Mesodermal cell (in vitro differentiated cells): ENCODE measurements around the gene E2F3.

Source experiments
- H3K27ac ChIP-seq: 2 replicates; pipeline ENCODE4 v1.7.0; 2013; ENCODE audit warnings: mild to moderate bottlenecking, low read depth, low read length, moderate library complexity; ENCODE audit not compliant: severe bottlenecking
- H3K36me3 ChIP-seq: 2 replicates; pipeline ENCODE4 v1.7.1; 2013; ENCODE audit warnings: mild to moderate bottlenecking, low read length, moderate library complexity; ENCODE audit not compliant: control insufficient read depth, insufficient read depth
- H3K4me1 ChIP-seq: one replicate; pipeline ENCODE4 v1.7.1; 2013; ENCODE audit warnings: mild to moderate bottlenecking, low read length; ENCODE audit not compliant: insufficient read depth, control insufficient read depth, poor library complexity, severe bottlenecking
- H3K4me3 ChIP-seq: 2 replicates; pipeline ENCODE4 v1.7.0; 2013; ENCODE audit warnings: low read length, control low read depth, mild to moderate bottlenecking; ENCODE audit not compliant: insufficient read depth, poor library complexity, severe bottlenecking; ENCODE audit errors: extremely low read depth
- H3K9me3 ChIP-seq: 2 replicates; pipeline ENCODE4 v1.7.1; 2013; ENCODE audit warnings: mild to moderate bottlenecking, low read length, moderate library complexity; ENCODE audit not compliant: control insufficient read depth
- WGBS, 2 experiments: methylation state at CpG; one replicate each; pipeline ENCODE4 v1.1.5; 2013; ENCODE audit warnings: missing lambda C conversion rate in 2 of 2; ENCODE audit not compliant: insufficient coverage in 2 of 2; 5-methylcytosine and 5-hydroxymethylcytosine counted together

E2F3 gene

DNA sequence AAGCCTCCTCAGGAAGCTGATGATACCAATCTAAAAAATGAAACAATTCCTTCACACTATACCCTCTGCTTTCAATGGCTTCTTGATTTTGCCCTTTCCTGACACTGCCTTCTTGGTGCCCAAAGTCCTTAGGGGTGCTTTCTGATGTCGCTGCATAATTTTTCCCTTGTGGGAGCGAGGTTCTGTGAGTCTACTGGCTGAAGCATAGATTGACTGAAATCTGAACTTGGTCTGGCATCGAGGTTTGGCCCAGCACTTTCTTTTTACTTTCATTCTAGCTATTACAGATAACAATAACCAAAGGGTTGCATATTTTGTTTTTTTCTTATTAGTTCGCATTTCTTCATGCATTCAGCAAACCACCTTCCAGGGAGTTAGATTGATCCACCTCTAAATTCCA lies 65.8 kb downstream of the E2F3 start:
- H3K4me3 ChIP-seq = no peak overlapping the region
- H3K27ac ChIP-seq = no peak overlapping the region
- peaks cover 68% of the 10 kb centered on the region for H3K36me3 ChIP-seq
- H3K9me3 ChIP-seq = no peaks in the 10 kb centered on the region
- H3K4me1 ChIP-seq = no peaks in the 10 kb centered on the region
- 89 to 93% methylated on average over 1 to 4 of the region's 4 CpGs for WGBS, 2 experiments

GRCh38 chr6:20468209-20468608 lies 66.5 kb downstream of the E2F3 start:
- Histone ChIP-seq H3K4me1 (no peaks in the 10 kb centered on the region), H3K36me3 (peaks cover 61% of the 10 kb centered on the region), H3K9me3 (no peaks in the 10 kb centered on the region), H3K4me3 (no peak overlapping the region), H3K27ac (no peak overlapping the region)
- 91 to 100% methylated on average over 4 to 6 of the region's 7 CpGs for WGBS, 2 experiments

GRCh38 chr6:20472748-20473147 lies 71.1 kb downstream of the E2F3 start:
- H3K36me3 ChIP-seq = peaks cover 50% of the 10 kb centered on the region
- no peak overlapping the region for H3K4me3 ChIP-seq
- H3K27ac ChIP-seq = no peak overlapping the region
- 100% methylated on average over 1 to 2 of the region's 3 CpGs for WGBS, 2 experiments
- H3K4me1 ChIP-seq = no peaks in the 10 kb centered on the region
- H3K9me3 ChIP-seq = no peaks in the 10 kb centered on the region

GRCh38 chr6:20473518-20473917 lies 71.8 kb downstream of the E2F3 start:
- no peak overlapping the region for H3K27ac ChIP-seq
- no peaks in the 10 kb centered on the region for H3K4me1 ChIP-seq
- H3K4me3 ChIP-seq = no peak overlapping the region
- H3K9me3 ChIP-seq = no peaks in the 10 kb centered on the region
- 89 to 100% methylated on average over 1 of the region's 1 CpG for WGBS, 2 experiments
- H3K36me3 ChIP-seq = peaks cover 47% of the 10 kb centered on the region

DNA sequence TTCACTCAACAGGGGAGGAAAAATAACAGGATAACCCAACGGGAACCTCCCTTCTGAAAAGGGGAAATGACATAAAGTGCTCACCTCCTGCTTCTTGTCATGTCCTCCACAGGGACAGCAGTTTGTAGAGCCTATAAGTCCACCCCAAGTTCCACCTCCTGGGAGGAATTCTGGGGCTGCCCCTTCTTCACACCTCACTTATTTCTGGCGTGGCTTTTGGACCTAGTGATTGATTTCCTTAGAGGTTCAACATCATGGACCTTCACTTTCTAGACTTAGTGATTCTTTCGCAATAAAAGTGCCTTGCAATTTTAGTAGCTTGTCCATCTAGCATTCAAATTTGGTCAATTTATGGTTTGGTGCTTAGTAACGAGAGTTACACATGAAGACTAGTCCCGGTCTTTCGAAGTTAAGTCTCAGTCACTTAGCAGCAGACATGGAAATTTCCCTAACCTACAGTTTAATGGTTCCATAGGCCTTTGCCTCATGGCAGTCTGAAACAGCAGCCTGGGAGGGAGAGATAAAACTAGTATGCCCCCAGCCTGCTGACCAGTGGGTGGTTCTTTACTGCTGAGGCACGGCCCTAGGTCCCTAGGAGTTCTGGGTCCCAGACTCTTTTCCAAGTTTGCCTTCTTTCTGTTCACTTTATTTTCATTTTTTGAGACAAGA lies 73.3 kb downstream of the E2F3 start:
- no peaks in the 10 kb centered on the region for H3K4me1 ChIP-seq
- WGBS, 2 experiments = 98 to 100% methylated on average over 6 of the region's 7 CpGs
- peaks cover 48% of the 10 kb centered on the region for H3K36me3 ChIP-seq
- no peak overlapping the region for H3K4me3 ChIP-seq
- no peaks in the 10 kb centered on the region for H3K9me3 ChIP-seq
- no peak overlapping the region for H3K27ac ChIP-seq

- 94 to 100% methylated on average over 4 of the region's 6 CpGs for WGBS, 2 experiments
- no peaks in the 10 kb centered on the region for H3K4me1 ChIP-seq
- no peak overlapping the region for H3K4me3 ChIP-seq
- H3K36me3 ChIP-seq = peaks cover 51% of the 10 kb centered on the region
- H3K27ac ChIP-seq = no peak overlapping the region
- H3K9me3 ChIP-seq = no peaks in the 10 kb centered on the region
Measured at GRCh38 chr6:20476501-20477043, 74.9 kb downstream of the E2F3 start.

- H3K27ac ChIP-seq = no peak overlapping the region
- no peaks in the 10 kb centered on the region for H3K9me3 ChIP-seq
- H3K4me1 ChIP-seq = no peaks in the 10 kb centered on the region
- no peak overlapping the region for H3K4me3 ChIP-seq
- H3K36me3 ChIP-seq = peaks cover 60% of the 10 kb centered on the region
- WGBS, 2 experiments = no CpG with 5 or more reads among the region's 2 CpGs
Measured at GRCh38 chr6:20477485-20477884, 75.8 kb downstream of the E2F3 start.

GRCh38 chr6:20479060-20479459 lies 77.4 kb downstream of the E2F3 start:
- no peak overlapping the region for H3K4me3 ChIP-seq
- H3K4me1 ChIP-seq = no peaks in the 10 kb centered on the region
- H3K27ac ChIP-seq = no peak overlapping the region
- peaks cover 76% of the 10 kb centered on the region for H3K36me3 ChIP-seq
- 93 to 100% methylated on average over 1 of the region's 5 CpGs for WGBS, 2 experiments
- no peaks in the 10 kb centered on the region for H3K9me3 ChIP-seq

- no peak overlapping the region for H3K4me3 ChIP-seq
- H3K9me3 ChIP-seq = no peaks in the 10 kb centered on the region
- H3K27ac ChIP-seq = no peak overlapping the region
- 97 to 98% methylated on average over 4 to 9 of the region's 9 CpGs for WGBS, 2 experiments
- no peaks in the 10 kb centered on the region for H3K4me1 ChIP-seq
- H3K36me3 ChIP-seq = peaks cover 80% of the 10 kb centered on the region
Measured at GRCh38 chr6:20479526-20479925, 77.8 kb downstream of the E2F3 start.

- Histone ChIP-seq H3K36me3 (peaks cover 89% of the 10 kb centered on the region), H3K9me3 (no peaks in the 10 kb centered on the region), H3K4me1 (no peaks in the 10 kb centered on the region), H3K4me3 (no peak overlapping the region), H3K27ac (no peak overlapping the region)
- WGBS, 2 experiments = 82 to 85% methylated on average over 8 of the region's 8 CpGs
Measured at GRCh38 chr6:20481281-20481680, 79.6 kb downstream of the E2F3 start.

DNA sequence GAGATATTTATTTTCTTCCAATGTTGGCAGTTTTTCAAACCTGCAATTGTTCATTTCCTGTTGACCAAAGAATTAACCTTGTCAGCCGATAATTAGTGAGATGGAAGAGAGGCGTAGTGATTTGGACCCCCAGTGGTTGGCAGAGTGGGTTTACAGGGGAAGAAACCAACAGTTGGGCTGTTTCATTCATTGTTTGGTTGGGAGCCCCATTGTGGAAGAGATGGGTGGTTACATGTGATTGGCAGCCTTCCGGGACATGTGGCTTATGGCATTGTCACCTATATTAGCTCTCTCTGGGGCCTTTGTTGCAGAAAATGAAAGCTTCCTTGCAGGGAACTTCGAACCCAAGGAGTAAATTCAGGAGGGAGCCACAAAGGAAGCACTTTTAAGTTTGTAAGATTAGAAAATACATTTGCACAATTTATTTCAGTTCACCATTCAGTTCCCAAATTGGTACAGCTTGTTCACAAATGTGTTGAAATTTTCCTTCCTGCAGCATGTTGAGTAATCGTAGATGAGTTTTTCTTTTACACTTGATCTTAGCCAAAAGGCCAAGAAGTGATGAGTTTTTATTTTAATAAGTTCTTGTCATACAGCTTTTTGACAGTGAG lies 82.3 kb downstream of the E2F3 start:
- Histone ChIP-seq H3K4me1 (no peaks in the 10 kb centered on the region), H3K9me3 (no peaks in the 10 kb centered on the region), H3K4me3 (no peak overlapping the region), H3K36me3 (peaks cover 99% of the 10 kb centered on the region), H3K27ac (no peak overlapping the region)
- WGBS, 2 experiments = 74 to 75% methylated on average over 1 to 4 of the region's 5 CpGs
